Measurements from ENCODE around the gene BTBD9. TPM values are rescaled to one million over a fixed set of nuclear protein-coding genes. Genes with fewer than 3 reads are reported as not detected.

Gene BTBD9
- total RNA-seq, 1 experiment from 2014 or later = 8.9 TPM

DNA sequence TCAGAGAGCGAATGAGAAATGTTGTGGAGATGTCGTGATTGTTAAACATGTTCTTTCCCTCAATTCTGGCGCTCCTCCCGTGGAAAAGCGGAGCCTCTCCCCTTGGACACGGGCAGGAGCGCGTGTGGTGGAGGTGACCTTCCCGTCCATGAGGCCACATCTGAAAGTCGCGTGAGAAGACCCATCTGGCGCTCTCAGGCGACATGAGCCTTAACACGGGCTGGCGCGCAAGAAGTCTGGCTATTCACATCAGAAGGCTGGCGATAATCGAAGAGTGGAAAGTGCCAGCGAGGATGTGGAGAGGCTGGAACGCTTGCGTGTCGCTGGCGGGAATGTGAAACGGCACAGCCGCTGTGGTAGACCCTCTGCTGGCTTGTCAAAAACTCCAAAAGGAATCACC lies 478.9 kb downstream of the BTBD9 start:
- Histone ChIP-seq H3K27me3 (ENCODE audit: insufficient read depth, low read length) (no peaks in the 10 kb centered on the region), H2BK15ac (ENCODE audit: low read depth, low read length) (no peak overlapping the region), H3K4me1 (ENCODE audit: insufficient read depth, low read length) (no peaks in the 10 kb centered on the region), H3K56ac (ENCODE audit: insufficient read length, low read depth, low read length) (no peak overlapping the region), H3K23me2 (ENCODE audit: insufficient read length, low read depth, low read length, poor library complexity, severe bottlenecking) (no peaks in the 10 kb centered on the region), H3K9me3 (ENCODE audit: control insufficient read depth, low read depth, low read length) (no peaks in the 10 kb centered on the region), H2AK5ac (ENCODE audit: insufficient read length, low read length) (no peak overlapping the region), H3K14ac (ENCODE audit: insufficient read depth, low read length) (no peak overlapping the region; the same call in 1 of the 2 replicates), H4K8ac (replicated peaks; ENCODE audit: insufficient read length, low read depth, low read length) (no peak overlapping the region), H2BK12ac (ENCODE audit: insufficient read length, low read depth, low read length) (no peak overlapping the region), H3K9ac (ENCODE audit: extremely low read depth, insufficient read length, low read length) (no peak overlapping the region), H4K91ac (ENCODE audit: insufficient read length, low read depth, low read length) (no peak overlapping the region), H2BK20ac (ENCODE audit: low read depth, low read length, poor library complexity, severe bottlenecking) (no peak overlapping the region), H2BK5ac (ENCODE audit: insufficient read length, low read length) (no peak overlapping the region), H2AFZ (ENCODE audit: low read length) (no peak overlapping the region), H3K4ac (ENCODE audit: low read depth, low read length) (no peak overlapping the region), H3K23ac (ENCODE audit: insufficient read length, low read depth, low read length) (no peak overlapping the region), H3K18ac (ENCODE audit: insufficient read length, low read depth, low read length) (no peak overlapping the region), H3K79me1 (ENCODE audit: insufficient read depth, low read depth, low read length, poor library complexity, severe bottlenecking) (no peaks in the 10 kb centered on the region), H3K4me2 (ENCODE audit: insufficient read depth, insufficient read length, low read length) (no peak overlapping the region), H4K20me1 (ENCODE audit: control insufficient read depth, insufficient read depth, insufficient read length) (no peaks in the 10 kb centered on the region), H3K79me2 (ENCODE audit: insufficient read depth, low read length) (no peaks in the 10 kb centered on the region), H3K27ac (ENCODE audit: insufficient read length, low read depth, low read length) (no peak overlapping the region), H3T11ph (ENCODE audit: low read length) (no peak overlapping the region), H2BK120ac (ENCODE audit: low read depth, low read length, poor library complexity, severe bottlenecking) (no peak overlapping the region), H4K5ac (ENCODE audit: insufficient read length, low read depth, low read length) (no peak overlapping the region)
- DNase-seq = no peak
- WGBS (ENCODE audit: extremely low coverage, insufficient read length, low lambda C conversion rate) = no CpG with 5 or more reads among the region's 25 CpGs
- Mint-ChIP-seq H3K27me3 (ENCODE audit: low read depth) (no peaks in the 10 kb centered on the region; the same call in 1 of the 2 replicates), H3K27ac (no peak overlapping the region; a peak in 1 of 7 replicates), H3K4me1 (peaks cover 3 to 9% of the 10 kb centered on the region in 2 experiments; a peak in 3 of 4 replicates), H3K4me3 (no peak overlapping the region), H3K36me3 (ENCODE audit: insufficient read depth in 1 of 3, low read depth in 3 of 3) (peaks cover 2 to 12% (median 4%) of the 10 kb centered on the region in 3 experiments; a peak in 5 of 7 replicates), H3K9me3 (no peaks in the 10 kb centered on the region)
- TF ChIP-seq, protein P1, sequence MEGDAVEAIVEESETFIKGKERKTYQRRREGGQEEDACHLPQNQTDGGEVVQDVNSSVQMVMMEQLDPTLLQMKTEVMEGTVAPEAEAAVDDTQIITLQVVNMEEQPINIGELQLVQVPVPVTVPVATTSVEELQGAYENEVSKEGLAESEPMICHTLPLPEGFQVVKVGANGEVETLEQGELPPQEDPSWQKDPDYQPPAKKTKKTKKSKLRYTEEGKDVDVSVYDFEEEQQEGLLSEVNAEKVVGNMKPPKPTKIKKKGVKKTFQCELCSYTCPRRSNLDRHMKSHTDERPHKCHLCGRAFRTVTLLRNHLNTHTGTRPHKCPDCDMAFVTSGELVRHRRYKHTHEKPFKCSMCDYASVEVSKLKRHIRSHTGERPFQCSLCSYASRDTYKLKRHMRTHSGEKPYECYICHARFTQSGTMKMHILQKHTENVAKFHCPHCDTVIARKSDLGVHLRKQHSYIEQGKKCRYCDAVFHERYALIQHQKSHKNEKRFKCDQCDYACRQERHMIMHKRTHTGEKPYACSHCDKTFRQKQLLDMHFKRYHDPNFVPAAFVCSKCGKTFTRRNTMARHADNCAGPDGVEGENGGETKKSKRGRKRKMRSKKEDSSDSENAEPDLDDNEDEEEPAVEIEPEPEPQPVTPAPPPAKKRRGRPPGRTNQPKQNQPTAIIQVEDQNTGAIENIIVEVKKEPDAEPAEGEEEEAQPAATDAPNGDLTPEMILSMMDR (conservative IDR thresholded peaks at IDR 0.05) = no peak

All from H9 (cell line).